Hepatic stellate cell (primary cell): ENCODE data around the gene UCK2.

Experiments used
- DNase-seq: peaks from one replicate; pipeline ENCODE4 v3.0.0; 2011; ENCODE audit warnings: low spot score

UCK2 gene

GRCh38 chr1:165855010-165855838 is 27.8 kb downstream of the UCK2 start:
- DNase-seq: no peak

- no peak for DNase-seq
These were observed 28.6 kb downstream of the UCK2 start for GRCh38 chr1:165856021-165856420.

GRCh38 chr1:165856606-165857005 is 29.2 kb downstream of the UCK2 start:
- no peak for DNase-seq

GRCh38 chr1:165857046-165857801 is 29.8 kb downstream of the UCK2 start:
- DNase-seq: no peak

- no peak for DNase-seq
These were observed 31.0 kb downstream of the UCK2 start for GRCh38 chr1:165858364-165858823.

GRCh38 chr1:165858967-165859845 is 31.8 kb downstream of the UCK2 start:
- DNase-seq: no peak

GRCh38 chr1:165860065-165860464 is 32.7 kb downstream of the UCK2 start:
- DNase-seq: no peak

GRCh38 chr1:165861911-165862310 is 34.5 kb downstream of the UCK2 start:
- DNase-seq: no peak

GRCh38 chr1:165862448-165862847 is 35.0 kb downstream of the UCK2 start:
- DNase-seq: no peak

GRCh38 chr1:165863346-165863745 is 35.9 kb downstream of the UCK2 start:
- no peak for DNase-seq

GRCh38 chr1:165865633-165866340 is 38.4 kb downstream of the UCK2 start:
- DNase-seq: no peak

GRCh38 chr1:165869343-165869742 is 41.9 kb downstream of the UCK2 start:
- no peak for DNase-seq

GRCh38 chr1:165871311-165872067 is 44.1 kb downstream of the UCK2 start:
- no peak for DNase-seq

- DNase-seq: no peak
These were observed 46.1 kb downstream of the UCK2 start for GRCh38 chr1:165873481-165873880.

GRCh38 chr1:165874643-165875042 is 47.2 kb downstream of the UCK2 start:
- no peak for DNase-seq

- DNase-seq: no peak
These were observed 47.8 kb downstream of the UCK2 start for GRCh38 chr1:165875171-165875570.

- DNase-seq: no peak
These were observed 48.2 kb downstream of the UCK2 start for GRCh38 chr1:165875604-165876003.

GRCh38 chr1:165876121-165876520 is 48.7 kb downstream of the UCK2 start:
- no peak for DNase-seq

GRCh38 chr1:165877411-165877810 is 50.0 kb downstream of the UCK2 start:
- no peak for DNase-seq

- DNase-seq: no peak
These were observed 50.6 kb downstream of the UCK2 start for GRCh38 chr1:165877940-165878556.
